Colon (tissue), 2 donors: ENCODE data around the gene PRSS38.

Source experiments
- FAIRE-seq: peaks from 2 replicates; lab custom pipeline; 2012; peaks lifted over from hg19 to GRCh38; lab: Jason Lieb, UNC
- donor health status: control.
- donor health status: control.

PRSS38 gene

DNA sequence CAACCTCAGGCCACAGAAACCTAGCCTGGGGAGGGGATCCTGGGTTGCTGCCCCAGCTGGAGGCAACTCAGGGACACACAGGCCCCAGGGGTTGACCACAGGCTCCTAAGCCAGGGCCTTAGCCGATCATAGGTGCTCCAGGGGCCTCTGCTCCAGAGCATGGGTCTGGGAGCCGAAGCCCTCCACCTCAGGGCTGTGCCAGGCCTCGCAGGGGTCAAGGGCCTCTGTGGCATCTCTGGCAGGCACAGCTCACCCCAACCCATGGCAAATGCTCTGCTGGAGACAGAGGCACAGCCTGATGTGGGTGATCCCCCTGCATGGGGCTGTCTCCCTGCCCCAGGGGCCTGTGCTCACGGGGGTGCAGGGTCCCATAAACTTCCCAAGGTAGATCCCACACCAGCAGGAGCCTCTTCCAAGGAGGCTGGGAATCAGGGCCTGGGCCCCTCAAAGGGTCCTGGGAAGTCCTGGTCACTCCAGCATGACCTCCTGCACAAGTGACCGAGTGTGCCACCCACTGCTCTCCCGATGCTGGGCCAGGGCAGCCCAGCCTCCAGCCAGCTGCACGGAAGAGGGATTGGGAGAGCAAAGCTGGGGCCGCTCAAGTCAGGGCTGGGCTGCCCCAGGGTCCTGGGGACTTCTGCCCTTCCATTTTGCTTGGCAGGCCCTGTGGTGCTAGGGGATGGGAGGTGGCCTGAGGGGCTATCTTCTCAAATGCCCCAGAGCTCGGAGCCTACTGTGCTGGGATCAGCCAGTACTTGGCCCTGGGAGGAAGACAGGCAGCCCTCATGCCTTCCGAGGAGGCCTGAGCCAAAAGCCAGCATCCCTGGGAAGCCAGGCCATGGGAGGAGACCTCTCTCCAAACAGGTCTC, 22.2 kb upstream of the PRSS38 start:
- no peak for FAIRE-seq

DNA sequence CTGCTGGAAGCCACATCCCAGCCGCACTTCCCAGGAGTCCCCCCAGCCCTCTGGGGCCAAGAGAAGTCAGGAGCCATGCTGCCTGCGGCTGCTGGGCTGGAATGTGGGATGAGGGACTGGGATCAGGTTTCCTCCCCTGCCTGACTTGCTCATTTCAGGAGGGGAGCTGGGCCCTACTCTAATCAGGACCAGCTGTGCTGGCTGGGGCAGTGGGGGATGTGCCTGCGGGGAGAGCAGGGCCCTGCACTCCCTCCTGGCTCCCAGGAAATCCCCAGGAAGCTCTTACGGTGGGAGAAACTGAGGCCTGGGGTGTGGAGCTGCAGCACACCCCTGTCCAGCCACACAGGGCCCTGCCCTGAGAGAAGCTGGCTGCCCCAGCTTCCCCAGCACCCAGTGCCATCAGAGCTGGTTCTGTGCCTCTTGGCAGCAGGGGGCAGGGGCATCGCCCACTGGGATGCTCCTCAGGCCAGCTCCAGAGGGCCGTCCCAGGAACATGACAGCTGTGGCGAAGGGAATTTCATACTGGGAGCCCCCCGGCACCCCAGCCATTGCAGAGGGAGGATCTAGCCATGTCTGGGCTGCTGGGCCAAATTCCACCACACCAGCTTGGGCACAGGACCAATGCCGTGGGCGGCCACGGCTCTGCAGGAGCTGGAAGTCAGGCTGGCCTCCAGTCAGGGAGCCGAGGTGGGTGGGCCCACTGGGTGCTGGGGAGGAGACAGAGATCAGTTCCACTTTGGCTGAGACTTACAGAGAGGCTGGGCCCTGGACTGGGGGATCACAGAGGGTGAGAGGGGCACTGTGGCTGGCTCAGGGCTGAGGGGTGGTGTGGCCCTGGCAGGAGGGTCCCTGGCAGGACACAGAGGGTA, 21.3 kb upstream of the PRSS38 start:
- FAIRE-seq: no peak

DNA sequence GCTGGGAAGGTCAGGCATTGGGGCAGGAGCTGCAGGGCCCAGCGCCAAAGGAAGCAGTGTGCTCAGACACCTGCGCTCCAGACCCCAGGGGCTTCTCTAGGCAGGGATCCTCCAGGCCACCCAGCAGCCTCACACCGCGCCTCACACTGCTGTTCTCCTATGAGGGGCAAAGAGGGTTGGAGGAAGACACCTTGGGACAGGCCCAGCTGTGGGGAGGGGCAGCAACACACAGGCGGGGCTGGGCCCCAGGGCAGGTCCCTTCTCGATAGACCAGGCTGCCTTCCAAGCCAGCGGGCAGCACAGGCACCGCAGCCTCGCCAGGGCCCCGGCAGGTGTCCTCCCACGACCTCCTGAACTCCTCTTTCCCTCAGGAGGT, 20.7 kb upstream of the PRSS38 start:
- FAIRE-seq: no peak

DNA sequence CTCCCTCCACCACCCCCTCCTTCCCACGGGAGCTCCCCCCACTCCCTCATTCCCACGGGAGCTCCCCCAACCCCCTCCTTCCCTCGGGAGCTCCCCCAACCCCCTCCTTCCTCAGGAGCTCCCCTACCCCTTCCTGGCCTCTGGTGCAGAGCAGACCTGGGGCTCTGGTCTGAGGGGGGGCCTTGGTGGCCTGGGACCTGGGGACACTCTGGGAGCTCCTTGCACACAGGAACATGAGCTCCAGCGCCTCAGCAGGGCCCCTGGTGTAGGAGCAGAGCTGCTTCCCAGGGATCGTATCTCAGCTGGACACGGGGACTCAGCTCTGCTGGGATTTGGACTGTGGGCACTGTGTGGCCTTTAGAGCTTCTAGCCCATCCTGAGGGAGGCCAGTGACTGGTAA, 19.7 kb upstream of the PRSS38 start:
- FAIRE-seq: no peak

DNA sequence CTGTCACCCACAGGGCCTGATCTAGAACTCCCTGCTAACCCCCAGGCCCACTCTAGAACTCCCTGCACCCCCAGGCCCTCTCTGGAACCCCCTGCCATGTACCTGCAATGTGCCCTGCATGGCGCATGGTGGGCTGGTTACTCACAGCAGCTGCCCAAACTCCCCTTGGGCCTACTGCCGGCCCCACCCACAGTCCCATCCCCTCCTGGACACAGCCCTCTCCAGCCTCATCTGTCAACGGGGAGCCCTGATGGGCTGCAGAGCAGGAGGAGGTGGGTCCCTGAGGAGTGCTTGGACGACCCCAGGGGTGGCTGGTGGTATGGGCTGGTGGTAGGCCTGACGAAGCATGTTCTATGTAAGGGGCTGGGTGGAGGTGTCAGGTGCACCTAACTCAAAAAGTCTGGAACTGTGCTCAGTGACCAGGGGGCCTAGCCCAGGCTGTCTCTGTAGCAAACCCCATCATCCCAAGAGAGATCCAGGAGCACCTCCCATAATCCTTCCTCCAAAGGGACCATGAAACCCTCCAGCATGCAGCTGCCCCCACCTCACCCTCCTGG, 19.0 kb upstream of the PRSS38 start:
- no peak for FAIRE-seq

DNA sequence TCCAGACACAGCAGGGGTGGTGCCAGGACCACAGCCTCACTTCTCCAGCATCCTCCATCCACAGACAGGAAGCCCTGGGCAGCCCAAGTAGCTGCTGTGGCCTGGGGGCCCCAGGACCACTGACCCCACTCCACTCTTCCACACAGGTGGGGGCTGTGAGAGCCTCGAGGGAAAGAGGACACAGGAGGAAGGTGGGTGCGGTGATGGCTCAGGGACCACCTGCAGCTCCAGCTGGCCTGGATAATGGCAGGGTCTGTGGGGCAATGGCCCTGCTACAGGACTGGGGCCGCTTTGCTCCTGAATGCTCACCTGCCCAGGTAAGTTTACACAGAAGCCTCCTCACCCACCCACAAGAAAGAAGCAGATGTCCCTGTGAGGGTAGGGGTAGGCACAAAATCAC, 18.3 kb upstream of the PRSS38 start:
- no peak for FAIRE-seq

DNA sequence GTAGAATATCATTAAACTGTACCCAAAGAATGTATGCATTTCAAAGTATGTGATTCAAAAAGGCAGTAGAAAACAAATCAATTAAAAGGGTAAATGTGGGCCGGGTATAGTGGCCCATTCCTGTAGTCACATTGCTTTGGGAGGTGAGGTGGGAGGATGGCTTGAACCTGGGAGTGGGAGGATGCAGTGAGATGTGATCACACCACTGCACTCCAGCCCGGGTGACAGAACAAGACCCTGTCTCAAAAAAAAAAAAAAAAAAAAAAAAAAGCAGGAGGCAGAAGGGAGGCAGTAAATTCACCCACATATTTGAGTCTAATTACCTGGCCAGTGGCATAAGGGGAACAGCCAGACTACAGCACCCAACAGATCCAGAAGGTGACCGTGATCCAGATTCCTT, 17.9 kb upstream of the PRSS38 start:
- FAIRE-seq: no peak

DNA sequence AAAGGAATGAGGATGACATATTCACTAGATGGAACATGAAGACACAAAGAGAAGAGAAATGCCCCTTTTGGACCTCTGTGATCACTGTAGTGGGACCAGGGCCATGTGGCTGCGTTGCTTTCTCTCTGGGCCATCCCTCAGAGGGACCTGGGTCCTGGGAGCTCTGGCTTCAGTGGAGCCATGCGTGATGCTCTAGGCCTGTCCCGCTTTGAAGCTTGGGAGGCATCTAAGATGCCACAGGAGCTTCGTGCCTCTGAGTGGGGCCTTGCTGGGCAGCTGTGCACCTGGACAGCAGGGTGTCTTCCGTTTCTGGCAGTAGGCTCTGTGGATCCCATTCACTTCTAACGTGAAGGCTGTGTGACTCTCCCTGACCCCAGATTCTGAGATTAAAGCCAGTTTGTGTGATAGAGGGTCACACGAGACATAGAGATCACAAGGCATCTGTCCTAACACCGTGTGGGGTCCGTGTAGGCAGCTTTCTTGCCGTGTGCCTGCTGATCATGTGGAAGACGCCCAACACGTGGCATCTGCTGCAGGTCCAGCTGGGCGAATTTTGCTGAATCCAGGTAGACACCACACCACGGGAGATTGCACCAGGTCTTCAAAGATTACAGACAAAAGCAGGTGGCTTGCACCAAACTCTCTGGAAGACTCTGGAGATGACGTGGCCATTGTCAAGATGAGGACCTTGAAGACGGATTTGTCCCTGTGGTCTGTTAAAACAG, 17.2 kb upstream of the PRSS38 start:
- FAIRE-seq: no peak

DNA sequence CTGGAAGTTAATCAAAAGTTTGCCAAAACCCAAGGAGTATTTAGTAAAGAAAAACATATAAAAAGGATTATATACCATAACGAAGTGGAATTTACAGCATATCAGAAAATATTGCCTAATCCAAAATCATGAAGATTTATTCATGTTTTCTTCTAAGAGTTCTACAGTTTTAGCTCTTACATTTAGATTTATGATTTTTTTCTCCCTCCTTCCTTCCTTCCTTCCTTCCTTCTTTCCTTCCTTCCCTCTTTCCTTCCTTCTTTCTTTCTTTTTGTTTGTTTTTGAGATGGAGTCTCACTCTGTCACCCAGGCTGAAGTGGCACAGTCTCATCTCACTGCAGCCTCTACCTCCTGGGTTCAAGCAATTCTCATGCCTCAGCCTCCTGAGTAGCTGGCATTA, 15.7 kb upstream of the PRSS38 start:
- FAIRE-seq: no peak

DNA sequence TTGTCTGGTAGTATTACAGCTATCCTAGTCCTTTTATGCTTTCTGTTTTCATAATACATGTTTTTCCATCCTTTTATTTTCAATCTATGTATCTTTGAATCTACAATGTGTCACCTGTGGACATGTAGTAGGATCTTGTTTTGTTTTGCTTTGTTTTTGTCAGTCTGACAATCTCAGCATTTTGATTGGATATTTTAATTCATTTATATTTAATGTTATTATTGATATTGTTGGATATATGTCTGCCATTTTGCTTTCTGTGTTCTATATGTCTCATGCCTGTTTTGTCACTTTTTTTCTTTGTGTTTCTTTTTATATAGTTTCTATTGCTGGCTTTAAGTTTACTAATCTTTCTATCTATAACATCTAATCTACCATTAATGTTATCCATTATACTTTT, 11.5 kb upstream of the PRSS38 start:
- peak; percentile 33 for FAIRE-seq

DNA sequence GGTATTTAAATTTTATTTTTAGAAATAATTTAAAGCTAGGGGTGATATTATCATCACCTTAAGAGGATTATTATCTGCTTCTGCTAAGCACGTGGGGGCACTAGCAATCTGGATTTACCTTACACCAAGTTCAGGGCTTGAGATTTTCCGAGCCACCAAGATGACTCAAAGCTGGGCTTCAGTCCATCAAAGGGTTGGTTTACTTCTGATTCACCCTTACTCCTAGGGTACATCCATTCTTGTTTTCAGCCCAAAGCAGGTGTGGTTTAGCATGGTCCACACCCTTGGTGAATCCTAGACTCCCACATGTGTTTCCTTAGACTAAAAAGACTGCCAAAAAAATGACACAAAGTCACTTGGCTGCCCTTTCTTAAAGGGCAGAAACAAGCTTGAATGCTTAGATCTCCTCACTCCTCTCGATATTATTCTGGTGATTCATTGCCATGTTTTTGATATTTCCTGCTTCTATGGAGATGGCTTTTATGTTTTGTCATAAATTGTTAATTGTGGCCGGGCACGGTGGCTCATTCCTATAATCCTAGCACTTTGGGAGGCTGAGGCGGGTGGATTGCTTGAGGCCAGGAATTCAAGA, 9.8 kb upstream of the PRSS38 start:
- FAIRE-seq: no peak

DNA sequence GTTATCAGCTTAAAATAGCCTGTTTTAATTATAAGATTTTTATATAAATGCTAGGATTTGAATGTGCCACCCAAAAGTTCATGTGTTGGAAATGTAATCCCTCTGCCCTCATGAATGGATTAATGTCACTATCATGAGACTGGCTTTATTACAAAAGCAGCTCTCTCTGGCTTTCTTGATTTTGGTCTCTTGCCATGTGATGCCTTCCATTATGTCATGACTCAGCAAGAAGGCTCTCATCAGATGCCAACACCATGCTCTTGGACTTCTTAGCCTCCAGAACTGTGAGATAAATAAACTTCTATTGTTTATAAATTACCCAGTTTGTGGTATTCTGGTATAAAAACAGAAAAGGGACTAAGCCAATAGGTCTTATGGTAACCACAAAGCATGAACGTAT, 6.9 kb upstream of the PRSS38 start:
- no peak for FAIRE-seq

DNA sequence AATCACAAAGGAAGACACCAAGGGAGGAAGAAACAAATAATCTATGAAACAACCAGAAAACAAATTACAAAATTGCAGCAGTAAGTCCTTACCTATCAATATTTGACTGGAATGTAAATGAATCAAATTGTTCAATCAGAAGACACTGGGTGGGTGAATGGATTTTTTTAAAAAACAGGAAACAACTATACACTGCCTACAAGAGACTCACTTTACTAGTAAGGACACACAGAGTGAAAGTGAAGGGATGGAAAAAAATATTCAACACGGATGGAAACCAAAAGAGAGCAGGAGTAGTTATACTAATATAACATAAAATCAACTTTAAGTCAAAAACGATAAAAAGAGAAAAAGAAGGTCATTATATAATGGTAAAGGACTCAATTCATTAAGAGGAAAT, 6.4 kb upstream of the PRSS38 start:
- FAIRE-seq: no peak

DNA sequence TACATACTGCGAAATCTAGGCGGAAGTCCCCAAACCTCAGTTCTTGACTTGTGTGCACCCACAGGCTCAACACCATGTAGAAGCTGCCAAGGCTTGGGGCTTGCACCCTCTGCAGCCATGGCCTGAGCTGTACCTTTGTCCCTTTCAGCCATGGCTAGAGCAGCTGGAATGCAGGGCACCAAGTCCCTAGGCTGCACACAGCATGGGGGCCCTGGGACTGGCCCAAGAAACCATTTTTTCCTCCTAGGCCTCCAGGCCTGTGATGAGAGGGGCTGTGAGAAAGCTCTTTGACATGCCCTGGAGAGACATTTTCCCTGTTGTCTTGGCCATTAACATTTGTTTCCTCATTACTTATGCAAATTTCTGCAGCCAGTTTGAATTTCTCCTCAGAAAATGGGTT, 1.5 kb upstream of the PRSS38 start:
- FAIRE-seq: no peak

DNA sequence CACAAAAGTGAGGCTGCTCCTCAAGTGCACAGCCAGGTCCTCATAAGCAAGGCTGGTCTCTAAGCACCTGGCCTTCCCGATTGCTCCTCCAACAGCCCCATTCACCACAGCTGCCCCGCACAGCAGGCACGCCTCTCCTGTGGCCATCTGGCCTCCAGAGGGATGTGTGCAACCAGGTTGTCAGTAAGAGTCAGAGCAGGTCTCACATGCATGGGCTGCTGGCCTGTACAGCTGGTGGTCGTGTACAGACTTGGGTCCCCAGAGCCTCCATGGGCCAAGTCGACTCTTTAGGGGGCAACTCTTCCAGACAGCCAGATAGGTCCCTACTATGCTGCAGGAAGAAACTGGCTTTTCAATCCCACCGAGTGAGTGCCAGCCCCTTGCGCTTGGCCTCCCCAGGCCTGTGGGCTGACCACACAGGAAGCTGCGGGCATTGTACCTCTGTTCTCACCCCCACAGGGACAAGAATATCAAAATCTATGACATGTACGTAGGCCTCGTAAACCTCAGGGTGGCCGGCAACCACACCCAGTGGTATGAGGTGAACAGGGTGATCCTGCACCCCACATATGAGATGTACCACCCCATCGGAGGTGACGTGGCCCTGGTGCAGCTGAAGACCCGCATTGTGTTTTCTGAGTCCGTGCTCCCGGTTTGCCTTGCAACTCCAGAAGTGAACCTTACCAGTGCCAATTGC, 1.4 kb downstream of the PRSS38 start:
- no peak for FAIRE-seq

DNA sequence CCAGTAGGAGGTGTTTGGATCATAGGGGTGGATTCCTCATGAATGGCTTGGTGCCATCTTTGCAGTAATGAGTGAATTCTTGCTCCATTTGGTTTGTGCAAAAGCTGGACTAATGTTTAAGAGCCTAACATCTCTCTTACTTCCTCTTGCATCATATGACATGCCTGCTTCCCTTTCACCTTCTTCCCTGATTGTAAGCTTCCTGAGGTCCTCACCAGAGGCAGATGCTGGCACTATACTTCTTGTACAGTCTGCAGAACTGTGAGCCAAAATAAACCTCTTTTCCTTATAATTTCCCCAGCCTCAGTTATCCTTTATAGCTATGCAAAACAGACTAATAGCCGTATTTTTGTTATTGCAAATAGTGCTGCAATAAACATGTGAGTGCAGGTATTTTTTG, 8.1 kb downstream of the PRSS38 start:
- FAIRE-seq: no peak

DNA sequence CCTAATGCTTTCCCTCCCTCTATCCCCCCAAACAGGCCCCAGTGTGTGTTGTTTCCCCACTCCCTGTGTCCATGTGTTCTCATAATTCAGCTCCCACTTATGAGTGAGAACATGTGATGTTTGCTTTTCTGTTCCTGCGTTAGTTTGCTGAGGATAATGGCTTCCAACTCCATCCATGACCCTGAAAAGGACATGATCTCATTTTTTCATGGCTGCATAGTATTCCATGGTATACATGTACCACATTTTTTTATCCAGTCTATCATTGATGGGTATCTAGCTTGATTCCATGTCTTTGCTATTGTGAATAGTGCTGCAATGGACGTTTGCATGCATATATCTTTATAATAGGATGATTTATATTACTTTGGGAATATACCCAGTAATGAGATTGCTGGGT, 8.7 kb downstream of the PRSS38 start:
- FAIRE-seq: no peak

DNA sequence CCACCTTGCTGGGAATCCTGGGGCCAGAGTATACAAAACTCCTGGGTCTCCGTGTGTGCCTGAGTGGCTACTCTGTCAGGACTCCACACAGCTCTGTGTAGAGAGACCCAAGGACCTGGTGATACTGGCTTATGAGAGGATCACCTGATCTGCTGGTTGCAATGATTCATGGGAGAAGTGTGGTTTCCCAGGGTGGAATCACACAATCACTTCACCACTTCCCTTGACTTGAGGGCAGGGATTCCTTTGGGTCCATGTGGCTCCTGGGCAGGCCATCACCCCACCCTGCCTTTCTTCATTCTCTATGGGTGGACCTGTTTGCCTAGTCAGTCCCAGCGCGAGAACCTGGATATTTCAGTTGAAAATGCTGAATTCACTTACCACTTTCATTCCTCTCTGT, 13.3 kb downstream of the PRSS38 start:
- no peak for FAIRE-seq

DNA sequence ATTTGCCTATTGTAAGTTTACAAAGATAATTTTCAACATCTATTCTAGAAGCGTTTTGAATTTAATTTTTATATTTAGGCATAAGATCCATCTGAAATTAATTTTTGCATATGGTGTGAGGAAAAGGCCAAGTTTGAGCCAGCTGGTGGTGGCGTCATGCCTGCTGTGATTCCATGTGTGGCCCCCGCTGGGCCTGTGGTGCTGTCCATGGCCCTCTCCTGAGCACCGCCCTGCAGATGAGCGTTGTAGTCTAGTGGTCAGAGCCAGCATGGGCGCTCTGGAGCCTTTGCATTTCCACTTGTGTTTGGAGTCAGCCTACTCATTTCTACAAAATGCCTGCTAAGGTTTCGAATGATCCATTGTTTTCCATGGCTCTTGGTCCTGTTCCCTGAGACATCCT, 22.7 kb downstream of the PRSS38 start:
- no peak for FAIRE-seq

DNA sequence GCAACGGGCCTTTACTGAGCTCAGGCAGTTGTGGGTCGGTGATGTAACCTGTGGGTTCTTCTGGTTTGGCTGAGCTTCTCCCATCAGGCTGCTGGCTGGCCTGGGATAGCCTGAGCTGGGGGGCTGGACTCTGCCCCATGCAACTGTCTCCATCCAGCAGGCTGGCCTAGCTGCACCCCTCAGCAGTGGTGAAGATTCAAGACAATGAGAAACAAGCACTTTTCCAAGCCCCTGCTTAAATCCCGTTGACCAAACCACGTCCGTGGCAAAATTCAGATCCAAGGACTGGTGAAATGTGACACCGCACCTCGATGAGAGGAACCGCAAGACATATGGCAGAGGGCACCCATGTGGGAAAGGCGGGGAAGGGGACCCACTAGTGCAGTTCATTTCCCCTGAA, 25.6 kb downstream of the PRSS38 start:
- no peak for FAIRE-seq

DNA sequence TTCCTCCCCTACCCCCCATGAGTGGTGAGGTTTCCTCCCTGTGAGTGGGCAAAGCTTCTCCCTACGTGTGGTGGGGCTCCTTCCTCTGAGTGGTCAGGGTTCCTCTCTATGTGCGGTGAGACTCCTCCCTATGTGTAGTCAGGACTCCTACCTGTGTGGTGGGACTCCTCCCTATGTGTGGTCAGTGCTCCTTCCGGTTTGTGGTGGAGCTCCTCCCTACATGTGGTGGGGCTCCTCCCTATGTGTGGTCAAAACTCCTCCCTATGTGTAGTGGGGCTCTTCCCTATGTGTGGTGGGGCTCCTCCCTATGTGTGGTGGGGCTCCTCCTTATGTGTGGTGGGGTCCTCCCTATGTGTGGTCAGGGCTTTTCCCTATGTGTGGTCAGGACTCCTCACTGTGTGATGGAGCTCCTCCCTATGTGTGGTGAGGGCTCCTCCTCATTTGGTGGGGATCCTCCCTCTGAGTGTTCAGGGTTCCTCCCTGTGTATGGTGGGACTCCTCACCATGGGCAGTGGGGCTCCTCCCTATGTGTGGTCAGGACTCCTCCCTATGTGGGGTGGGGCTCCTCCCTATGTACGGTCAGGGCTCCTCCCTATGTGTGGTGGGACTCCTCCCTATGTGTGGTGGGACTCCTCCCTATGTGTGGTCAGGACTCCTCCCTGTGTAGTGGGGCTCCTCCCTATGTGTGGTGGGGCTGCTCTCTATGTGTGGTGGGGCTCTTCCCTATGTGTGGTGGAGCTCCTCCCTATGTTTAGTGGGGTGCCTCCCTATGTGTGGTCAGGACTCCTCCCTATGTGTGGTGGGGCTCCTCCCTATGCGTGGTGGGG, 29.1 kb downstream of the PRSS38 start:
- no peak for FAIRE-seq
